Subcutaneous abdominal adipose tissue (tissue), 5 donors: Measurements from ENCODE around the gene ATF3.
"Not testable (repeated sequence)": the region's sequence is repeated elsewhere in the genome, so short reads cannot be mapped to it uniquely, and the experiment has no call there.

Experiments used
- H3K27ac ChIP-seq: one replicate; pipeline ENCODE4 v1.7.0; 2013; ENCODE audit warnings: low read depth, mild to moderate bottlenecking, inconsistent platforms, low read length, moderate library complexity
- H3K27me3 ChIP-seq, 5 donors: one replicate each; pipeline ENCODE4 v1.7.0; 2013; ENCODE audit warnings: low read length in 5 of 5, inconsistent platforms in 1 of 5; ENCODE audit not compliant: control insufficient read depth in 5 of 5, insufficient read depth in 4 of 5
- H3K36me3 ChIP-seq, 5 donors: one replicate each; pipeline ENCODE4 v1.7.0; 2013; ENCODE audit warnings: low read length in 5 of 5; ENCODE audit not compliant: control insufficient read depth in 5 of 5, insufficient read depth in 5 of 5
- H3K4me1 ChIP-seq, 5 donors: one replicate each; pipeline ENCODE4 v1.7.0; 2013; ENCODE audit warnings: low read length in 5 of 5, mild to moderate bottlenecking in 3 of 5, moderate library complexity in 1 of 5; ENCODE audit not compliant: control insufficient read depth in 5 of 5, insufficient read depth in 5 of 5
- H3K4me3 ChIP-seq, 5 donors: one replicate each; pipeline ENCODE4 v1.7.0; 2013; ENCODE audit warnings: low read length in 5 of 5, low read depth in 1 of 5
- H3K9ac ChIP-seq, 5 donors: one replicate each; pipeline ENCODE4 v1.7.0; 2013; ENCODE audit warnings: low read length in 5 of 5, mild to moderate bottlenecking in 4 of 5, moderate library complexity in 3 of 5
- H3K9me3 ChIP-seq, 5 donors: one replicate each; pipeline ENCODE4 v1.7.0; 2013; ENCODE audit warnings: low read length in 5 of 5; ENCODE audit not compliant: control insufficient read depth in 5 of 5
- donor health status: healthy.
- donor health status: healthy.
- donor health status: healthy.
- donor health status: healthy.
- donor health status: healthy.

Gene ATF3

DNA sequence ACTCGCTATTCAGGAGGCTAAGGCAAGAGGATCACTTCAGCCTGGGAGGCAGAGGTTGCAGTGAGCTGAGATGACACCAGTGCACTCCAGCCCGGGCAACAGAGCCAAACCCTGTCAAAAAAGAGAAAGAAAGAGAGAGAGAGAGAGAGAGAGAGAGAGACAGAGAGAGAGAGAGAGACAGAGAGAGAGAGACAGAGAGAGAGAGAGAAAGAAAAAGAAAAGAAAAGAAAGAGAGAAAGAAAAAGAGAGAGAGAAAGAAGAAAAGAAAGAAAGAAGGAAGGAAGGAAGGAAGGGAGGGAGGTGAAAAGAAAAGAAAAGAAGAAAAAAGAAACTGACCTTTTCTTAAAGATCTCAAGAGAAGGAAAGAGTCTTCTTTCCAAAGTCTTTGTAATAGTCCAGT lies 31.0 kb downstream of the ATF3 start:
- not testable (repeated sequence) for H3K27me3 ChIP-seq, H3K36me3 ChIP-seq, H3K27ac ChIP-seq, H3K4me3 ChIP-seq, H3K9ac ChIP-seq, H3K9me3 ChIP-seq
- peaks cover 10 to 50% (median 31%) of the 10 kb centered on the region in 5 donors for H3K4me1 ChIP-seq

DNA sequence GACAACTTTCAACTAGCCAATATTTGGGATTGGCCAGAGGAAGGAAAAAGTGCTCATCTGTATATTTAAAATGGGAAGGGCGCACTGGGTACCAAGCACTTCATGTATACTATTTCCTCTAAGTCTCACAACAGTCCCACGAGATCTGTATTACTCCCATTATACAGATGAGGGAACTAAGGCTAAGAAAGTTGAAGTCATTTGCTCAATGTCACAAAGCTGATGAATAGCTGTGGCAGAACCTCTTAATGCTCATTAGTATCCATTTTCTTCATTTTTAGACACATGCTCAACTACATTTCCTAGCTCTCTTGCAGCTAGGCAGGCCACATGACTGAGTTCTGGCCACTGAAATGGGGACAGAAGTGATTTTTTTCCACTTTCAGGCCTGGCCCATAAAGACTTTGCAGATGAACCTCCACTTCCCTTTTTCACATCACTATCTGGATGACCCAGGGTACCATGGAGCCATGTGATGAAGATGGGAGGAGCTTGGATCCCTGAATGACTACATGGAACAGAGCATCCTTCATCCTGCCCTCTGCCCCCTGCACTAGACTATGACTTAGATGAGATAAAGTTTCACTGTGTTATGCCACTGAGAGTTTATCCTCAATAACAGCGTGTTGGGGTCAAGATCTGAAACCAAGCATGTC lies 31.8 kb downstream of the ATF3 start:
- H3K4me3 ChIP-seq: no peak overlapping the region
- no peak overlapping the region for H3K27ac ChIP-seq
- no peaks in the 10 kb centered on the region for H3K36me3 ChIP-seq
- peaks cover 10 to 53% (median 29%) of the 10 kb centered on the region in 5 donors for H3K4me1 ChIP-seq
- H3K9ac ChIP-seq: no peak overlapping the region
- H3K9me3 ChIP-seq: peaks cover 0 to 6% (median 0%) of the 10 kb centered on the region in 5 donors
- H3K27me3 ChIP-seq: peaks cover 0 to 3% (median 0%) of the 10 kb centered on the region in 5 donors

DNA sequence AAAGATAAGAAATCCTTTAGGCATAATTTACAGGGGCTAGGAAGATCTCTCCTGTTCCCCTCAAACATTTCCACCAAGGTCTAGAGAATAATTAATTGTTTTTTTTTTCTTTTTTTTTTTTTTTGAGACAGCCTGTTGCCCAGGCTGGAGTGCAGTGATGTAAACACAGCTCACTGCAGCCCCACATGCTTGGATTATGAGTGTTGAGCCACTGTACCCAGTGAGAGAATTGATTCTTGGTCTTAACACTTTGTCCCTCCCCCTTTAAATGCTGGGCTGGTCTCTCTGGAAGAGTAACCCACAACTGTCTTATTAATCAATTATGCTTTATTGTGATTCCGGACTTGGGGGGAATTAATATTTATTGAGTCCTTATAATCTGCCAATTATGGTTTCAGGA lies 33.4 kb downstream of the ATF3 start:
- H3K4me1 ChIP-seq: peaks cover 2 to 36% (median 15%) of the 10 kb centered on the region in 5 donors

DNA sequence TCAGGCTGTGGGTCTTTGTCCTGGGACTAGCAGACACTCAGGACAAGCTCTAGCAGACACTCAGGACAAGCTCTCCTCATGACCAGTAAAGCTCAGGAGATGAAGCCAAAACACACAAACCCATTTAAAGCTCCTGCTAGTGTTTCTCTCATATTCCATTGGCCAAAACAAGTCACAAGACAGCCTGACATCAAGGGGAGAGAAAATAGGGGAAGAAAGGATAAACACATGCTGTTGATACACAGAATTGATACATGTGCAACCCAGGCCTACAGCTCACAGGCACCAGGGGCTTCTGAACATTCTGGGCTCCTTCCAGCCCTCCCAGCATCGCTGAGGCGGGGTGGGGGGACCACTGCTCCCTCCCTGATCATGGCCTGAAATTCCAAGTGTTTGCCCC lies 35.3 kb downstream of the ATF3 start:
- Histone ChIP-seq H3K27me3 (peaks cover 0 to 3% (median 0%) of the 10 kb centered on the region in 5 donors), H3K9me3 (peaks cover 0 to 6% (median 0%) of the 10 kb centered on the region in 5 donors), H3K36me3 (no peaks in the 10 kb centered on the region), H3K27ac (no peak overlapping the region), H3K4me1 (peaks cover 0 to 20% (median under 1%) of the 10 kb centered on the region in 5 donors), H3K9ac (no peak overlapping the region), H3K4me3 (no peak overlapping the region)

More for the DNA sequence above, 33.4 kb downstream of the ATF3 start:
- H3K4me3 ChIP-seq: no peak overlapping the region
- peaks cover 0 to 6% (median 0%) of the 10 kb centered on the region in 5 donors for H3K9me3 ChIP-seq
- peaks cover 0 to 3% (median 0%) of the 10 kb centered on the region in 5 donors for H3K27me3 ChIP-seq
- no peaks in the 10 kb centered on the region for H3K36me3 ChIP-seq
- no peak overlapping the region for H3K27ac ChIP-seq
- no peak overlapping the region for H3K9ac ChIP-seq

DNA sequence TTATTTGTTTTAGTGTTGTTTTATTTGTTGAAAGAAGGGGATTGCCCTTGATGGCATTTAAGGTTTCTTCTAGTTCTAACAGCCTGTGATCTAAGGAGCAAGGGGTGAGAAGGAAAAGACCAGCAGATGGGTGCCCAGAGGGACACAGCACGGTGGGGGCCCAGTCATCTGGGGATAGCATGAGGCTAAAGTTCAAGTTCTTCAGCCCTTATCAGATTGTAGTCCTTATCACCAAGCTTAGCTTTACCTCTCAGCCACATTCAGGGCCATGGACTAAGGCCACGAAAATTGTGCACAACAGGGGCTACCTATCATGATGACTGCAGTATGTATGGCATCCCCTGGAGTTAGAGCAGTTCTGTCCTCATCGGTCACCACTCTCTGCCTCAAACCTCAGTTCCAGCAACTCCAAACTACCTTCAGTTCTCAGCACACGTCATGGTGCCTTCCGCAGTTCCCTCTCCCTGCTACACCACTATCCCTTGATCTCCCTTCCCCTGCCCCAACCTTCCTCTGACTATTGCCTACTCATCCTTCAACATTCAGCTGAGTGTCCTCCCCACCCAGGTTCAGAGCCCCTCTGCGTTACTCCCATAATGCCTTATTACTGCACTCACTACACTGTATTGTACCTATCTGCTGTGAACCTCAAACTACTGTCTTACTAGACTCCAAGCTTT lies 36.4 kb downstream of the ATF3 start:
- H3K4me3 ChIP-seq: no peak overlapping the region
- peaks cover 0 to 6% (median 0%) of the 10 kb centered on the region in 5 donors for H3K9me3 ChIP-seq
- H3K27me3 ChIP-seq: peaks cover 0 to 3% (median 0%) of the 10 kb centered on the region in 5 donors
- peaks cover 0 to 15% (median 0%) of the 10 kb centered on the region in 5 donors for H3K4me1 ChIP-seq
- no peak overlapping the region for H3K9ac ChIP-seq
- no peak overlapping the region for H3K27ac ChIP-seq
- H3K36me3 ChIP-seq: no peaks in the 10 kb centered on the region

DNA sequence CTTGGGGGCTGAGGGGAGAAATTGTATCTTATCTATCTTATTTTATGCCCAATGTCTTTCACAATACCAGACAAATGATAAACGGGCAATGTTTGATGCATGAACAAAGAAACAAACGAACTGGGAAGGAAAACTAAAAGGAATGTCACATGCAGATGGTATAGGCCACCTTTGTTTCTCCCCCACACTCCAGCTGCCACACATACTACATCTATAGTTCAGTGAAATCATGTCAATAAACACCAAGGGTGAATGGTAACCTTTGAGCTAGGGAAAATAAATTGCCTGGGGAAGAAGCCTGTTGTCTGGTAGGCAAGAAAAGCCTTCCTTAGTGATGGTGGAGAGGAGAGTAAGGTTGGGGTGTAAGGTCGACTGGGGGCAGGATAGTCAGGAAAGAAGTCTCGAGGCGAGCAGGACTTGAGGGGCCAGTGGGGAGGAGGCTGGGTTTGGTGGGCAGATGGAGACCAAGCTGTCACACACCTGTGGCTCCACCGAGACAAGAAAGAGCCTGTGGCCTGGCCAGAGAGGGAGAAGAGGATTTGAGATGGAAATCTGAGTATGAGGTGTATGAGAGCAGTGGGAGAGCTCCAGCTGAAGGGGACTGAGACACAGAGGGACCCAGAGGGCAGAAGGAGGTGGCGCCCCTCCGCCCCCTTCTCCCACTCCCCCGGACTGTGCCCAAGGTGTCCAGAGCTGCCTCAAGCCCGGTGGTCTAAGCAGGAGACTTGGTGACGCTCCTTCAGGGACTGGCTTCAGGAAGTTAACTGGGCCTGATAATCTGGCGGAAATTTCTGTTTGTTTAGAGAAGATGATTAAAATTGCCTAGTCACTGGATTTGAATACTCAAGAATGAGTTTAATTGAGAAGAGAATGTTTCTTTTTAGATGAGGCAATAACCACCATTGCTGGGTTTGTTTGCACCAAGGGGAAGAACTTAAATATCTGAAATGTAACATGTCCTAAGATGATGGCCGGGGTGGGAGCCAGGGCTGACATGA lies 37.3 kb downstream of the ATF3 start:
- Histone ChIP-seq H3K9ac (no peak overlapping the region), H3K4me1 (peaks cover 0 to 15% (median 1%) of the 10 kb centered on the region in 5 donors), H3K36me3 (no peaks in the 10 kb centered on the region), H3K4me3 (no peak overlapping the region), H3K27me3 (peaks cover 0 to 3% (median 0%) of the 10 kb centered on the region in 5 donors), H3K9me3 (no peaks in the 10 kb centered on the region), H3K27ac (no peak overlapping the region)

DNA sequence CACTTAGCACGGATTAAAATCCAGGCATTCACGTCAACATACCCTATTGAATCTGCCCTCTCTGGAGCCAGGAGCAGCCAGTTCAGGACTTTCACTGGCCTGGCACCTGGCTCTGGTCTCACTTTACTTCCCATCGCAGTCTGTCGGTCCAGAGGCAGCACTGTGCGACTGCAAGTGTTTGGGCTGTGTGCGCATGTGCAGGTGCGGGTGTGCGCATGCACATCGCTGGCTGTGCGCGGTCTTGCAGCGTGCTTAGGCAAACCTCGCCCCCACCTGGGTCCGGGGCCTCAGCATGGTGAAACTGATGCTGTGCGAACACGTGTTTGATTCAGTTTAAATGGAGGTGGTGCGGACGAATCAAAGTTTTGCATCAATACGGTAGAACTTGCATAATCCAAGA lies 38.0 kb downstream of the ATF3 start:
- Histone ChIP-seq H3K9ac (no peak overlapping the region), H3K4me1 (peaks cover 0 to 15% (median 9%) of the 10 kb centered on the region in 5 donors), H3K4me3 (no peak overlapping the region), H3K9me3 (no peaks in the 10 kb centered on the region), H3K27me3 (peaks cover 0 to 3% (median 0%) of the 10 kb centered on the region in 5 donors), H3K27ac (no peak overlapping the region), H3K36me3 (no peaks in the 10 kb centered on the region)

DNA sequence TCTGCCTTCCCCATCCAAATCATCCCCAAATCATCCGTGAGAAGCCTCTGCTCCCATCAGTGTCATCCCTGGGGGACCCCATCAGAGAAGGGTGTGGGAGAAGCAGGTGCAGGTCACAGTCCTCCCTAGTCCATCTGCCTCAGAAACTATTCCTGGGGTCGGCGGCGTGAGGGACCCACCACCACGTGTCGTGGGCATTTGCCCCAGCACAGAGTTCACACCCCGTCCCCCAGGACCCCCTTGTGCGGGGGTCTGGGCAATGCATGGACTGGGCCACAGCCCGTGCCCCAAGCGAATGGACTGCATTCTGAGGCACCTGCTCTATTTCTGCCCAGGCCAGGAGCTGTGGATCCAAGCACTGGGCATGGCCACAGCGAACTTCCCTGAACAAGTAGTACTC lies 38.4 kb downstream of the ATF3 start:
- Histone ChIP-seq H3K4me1 (peaks cover 0 to 16% (median 13%) of the 10 kb centered on the region in 5 donors), H3K4me3 (no peak overlapping the region), H3K27me3 (peaks cover 0 to 3% (median 0%) of the 10 kb centered on the region in 5 donors), H3K36me3 (no peaks in the 10 kb centered on the region), H3K27ac (no peak overlapping the region), H3K9ac (no peak overlapping the region), H3K9me3 (no peaks in the 10 kb centered on the region)

DNA sequence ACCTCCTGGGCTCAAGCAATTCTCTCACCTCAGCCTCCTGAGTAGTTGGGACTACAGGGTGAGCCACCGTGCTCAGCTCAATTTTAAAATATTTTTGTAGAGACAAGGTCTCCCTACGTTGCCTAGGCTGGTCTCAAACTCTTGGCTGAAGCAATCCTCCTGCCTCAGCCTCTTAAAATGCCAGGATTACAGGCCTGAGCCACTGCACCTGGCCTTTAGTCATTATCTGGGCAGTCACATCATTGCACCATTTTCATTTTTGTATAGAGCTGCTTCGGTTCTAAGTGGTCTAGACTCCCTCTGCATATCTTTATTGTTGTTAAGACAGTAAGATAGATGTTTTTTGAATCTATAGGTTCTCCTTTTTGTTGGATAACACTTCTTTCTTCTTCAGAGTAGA lies 39.9 kb downstream of the ATF3 start:
- peaks cover 0 to 16% (median 14%) of the 10 kb centered on the region in 5 donors for H3K4me1 ChIP-seq
- no peak overlapping the region for H3K4me3 ChIP-seq
- H3K9ac ChIP-seq: no peak overlapping the region
- H3K27ac ChIP-seq: no peak overlapping the region
- H3K9me3 ChIP-seq: no peaks in the 10 kb centered on the region
- no peaks in the 10 kb centered on the region for H3K36me3 ChIP-seq
- peaks cover 0 to 3% (median 0%) of the 10 kb centered on the region in 5 donors for H3K27me3 ChIP-seq
